HG02970 (cell line): Measurements from ENCODE around the gene HIKESHI.
"Not testable (repeated sequence)": the region's sequence is repeated elsewhere in the genome, so short reads cannot be mapped to it uniquely, and the experiment has no call there.

Source experiments
- ATAC-seq: cut with Tn5 transposase; IDR thresholded peaks from one replicate; pipeline ENCODE4 v1.9.1; 2021; ENCODE audit warnings: mild to moderate bottlenecking, moderate library complexity, moderate number of reproducible peaks; ENCODE audit not compliant: unreplicated experiment, low FRiP score

Gene HIKESHI, protein sequence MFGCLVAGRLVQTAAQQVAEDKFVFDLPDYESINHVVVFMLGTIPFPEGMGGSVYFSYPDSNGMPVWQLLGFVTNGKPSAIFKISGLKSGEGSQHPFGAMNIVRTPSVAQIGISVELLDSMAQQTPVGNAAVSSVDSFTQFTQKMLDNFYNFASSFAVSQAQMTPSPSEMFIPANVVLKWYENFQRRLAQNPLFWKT

DNA sequence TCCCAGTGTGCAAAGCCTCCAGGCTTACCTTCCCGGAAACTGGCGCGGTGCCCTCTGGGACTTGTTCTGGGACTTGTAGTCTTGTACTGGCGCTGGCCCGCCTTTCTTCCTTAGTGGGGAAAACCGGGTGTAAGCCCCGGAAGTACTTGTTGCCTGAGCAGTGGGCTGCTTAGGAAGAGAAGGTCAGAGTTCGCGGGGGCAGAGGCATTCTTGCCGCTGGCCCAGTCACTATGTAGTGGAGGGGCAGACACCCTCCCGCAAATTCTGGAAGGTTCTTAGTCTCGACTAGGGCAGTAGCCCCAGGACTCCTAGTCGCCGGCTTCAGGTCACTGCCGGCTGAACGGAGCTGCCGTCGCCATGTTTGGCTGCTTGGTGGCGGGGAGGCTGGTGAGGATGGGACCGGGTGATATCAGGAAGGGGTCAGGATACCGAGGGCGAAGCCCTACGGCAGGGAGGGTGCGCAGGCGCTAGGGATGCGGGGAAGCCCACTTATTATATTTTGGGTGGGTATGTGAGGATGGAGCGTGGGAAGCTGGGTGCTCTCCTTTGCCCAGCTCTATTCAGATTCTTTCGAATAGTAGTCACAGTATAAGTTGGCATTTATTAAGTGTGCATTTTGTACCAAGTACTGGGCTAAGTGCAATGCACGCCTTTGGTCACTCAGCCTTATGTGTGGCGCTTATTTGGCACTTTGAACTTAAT is at the start of gene HIKESHI:
HIKESHI (plus strand) TSS at position 149 of the 702 bp plus-strand sequence; CDS start at position 358, 209 bp downstream.
- ATAC-seq: peak; percentile 98

DNA sequence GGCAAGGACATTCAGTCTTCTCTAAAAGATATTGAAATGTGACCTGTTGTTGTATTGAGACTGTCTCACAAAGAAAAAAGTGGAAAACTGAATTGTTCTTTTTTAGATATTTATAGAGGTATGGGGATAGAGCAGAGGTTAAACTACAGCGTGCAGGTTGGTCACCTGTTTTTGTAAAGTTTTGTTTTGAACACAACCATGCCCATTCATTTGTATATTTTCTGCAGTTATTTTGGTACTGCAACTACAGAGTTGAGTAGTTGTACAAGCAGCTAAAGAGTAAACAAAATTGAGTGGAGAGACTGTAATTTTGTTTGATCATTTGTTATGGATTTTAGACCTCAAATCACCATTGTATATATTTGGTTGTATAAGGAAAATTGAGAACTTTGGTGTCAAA is 46.1 kb upstream of the HIKESHI start:
- no peak for ATAC-seq

DNA sequence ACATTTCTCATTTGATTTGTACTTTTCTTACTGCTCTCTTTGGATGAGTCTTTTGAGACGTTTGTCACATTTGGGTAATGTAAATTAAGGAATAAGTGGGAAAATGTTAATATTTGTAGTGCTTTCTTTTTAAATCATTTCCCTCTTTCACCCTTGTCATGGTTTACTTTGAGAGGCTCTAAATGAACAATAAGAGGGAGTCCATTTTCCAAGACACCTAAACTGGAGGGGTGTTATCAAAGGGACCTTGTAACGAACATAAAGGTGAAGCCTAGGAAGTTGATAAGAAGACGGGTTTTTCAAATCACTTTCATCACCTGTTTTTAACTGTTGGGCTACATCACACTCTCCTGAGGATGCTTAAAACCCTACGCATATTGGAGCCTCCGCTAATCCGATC is 45.4 kb upstream of the HIKESHI start:
- no peak for ATAC-seq

DNA sequence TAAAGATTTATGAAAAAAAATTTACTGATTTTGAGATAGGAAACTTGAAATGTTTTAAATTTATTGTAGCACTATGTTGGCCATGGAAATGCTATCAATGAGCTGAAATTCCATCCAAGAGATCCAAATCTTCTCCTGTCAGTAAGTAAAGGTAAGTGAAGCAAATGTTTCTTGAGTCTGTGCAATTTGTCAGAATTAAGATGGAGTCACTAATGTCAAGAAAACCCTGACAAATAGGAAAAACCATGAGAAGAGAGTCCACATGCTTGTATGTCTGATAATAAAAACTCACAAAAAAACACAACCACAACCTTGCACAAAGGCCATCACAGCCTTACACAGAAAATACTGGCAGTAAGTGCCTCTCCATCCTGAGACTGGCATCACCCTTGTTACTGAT is 44.6 kb upstream of the HIKESHI start:
- ATAC-seq: no peak

DNA sequence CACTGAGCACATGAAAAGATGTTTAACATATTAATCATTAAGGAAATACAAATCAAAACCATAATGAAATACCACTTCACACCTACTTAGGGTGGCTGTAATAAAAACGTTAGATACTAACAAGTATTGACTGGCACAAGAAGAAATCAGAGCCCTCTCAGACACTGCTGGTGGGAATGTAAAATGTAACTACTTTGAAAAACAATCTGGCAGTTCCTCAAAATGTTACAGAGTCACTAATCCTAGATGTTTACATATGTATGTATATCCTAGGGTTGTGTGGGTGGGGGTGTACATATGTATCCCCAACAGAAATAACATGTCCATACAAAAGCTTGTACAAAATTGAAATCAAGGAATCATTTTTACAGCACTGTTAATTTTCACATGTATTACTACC is 42.3 kb upstream of the HIKESHI start:
- ATAC-seq: no peak

DNA sequence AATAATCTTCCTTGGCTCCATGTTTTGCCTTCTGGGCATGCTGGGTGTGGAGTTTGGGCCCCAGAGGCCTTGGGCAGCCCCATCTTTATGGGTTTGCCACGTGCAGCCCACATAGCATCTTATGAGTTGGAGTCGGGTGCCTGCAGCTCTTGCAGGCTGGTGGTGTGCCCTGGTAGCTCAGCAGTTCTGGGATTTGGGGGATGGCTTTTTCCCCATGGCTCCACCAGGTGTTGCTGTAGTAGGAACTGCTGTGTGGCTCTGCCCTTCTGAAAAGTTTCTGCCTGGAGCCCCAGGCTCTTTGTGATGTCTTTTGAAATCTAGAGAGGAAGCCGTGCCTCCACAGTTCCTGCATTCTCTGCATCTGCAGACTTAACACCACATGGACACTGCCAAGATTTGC is 40.7 kb upstream of the HIKESHI start:
- no peak for ATAC-seq

DNA sequence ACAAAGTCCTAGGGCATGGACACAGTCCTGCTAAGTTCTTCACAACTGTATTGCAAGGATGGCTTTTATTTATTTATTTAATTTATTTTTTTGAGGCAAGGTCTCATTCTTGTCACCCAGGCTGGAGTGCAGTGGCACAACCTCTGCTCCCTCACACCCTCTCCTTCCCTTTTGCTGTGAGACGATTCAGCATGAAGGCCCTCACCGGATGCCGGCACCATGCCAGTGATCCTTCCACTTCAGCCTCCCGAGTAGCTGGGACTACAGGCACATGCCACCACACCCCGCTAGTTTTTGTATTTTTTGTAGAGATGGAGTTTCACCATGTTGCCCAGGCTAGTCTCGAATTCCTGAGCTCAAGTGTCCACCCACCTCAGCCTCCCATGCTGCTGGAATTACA is 39.7 kb upstream of the HIKESHI start:
- ATAC-seq: no peak

DNA sequence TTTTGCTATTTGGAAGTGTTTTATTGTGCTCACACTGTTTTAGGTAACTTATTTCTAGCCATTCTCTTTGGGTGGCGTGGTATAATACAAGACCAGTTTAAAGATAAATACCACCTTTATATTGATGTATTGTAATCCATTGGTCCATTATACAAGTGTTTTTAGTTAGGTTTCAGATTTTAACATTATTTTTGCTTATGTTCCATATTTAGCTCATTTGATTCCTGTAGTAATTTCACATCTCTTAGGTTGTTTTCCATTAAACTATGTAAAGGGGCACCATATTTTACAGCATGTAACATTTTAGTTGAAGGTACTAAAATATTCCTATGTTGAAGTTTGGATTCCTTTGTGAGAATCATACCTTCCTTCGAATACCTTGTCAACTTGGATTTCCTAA is 37.4 kb upstream of the HIKESHI start:
- no peak for ATAC-seq

DNA sequence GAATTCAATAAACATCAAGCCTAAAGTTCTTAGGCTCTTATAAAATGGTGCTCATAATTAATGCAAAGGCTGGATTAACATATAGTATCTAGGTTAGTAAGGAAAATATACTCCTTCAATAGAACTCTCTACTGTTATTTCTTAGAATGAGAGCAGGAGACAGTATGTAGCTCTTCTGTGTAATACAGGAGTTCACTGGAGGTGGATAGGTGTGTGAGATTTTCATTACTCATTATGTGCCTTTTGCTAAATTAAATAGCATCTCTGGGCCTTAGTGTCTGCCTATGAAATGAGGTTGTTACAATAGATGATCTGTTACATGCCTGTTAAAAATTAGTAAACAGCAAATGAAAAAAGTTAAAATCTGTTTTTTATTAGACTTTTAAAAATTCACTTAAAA is 36.8 kb upstream of the HIKESHI start:
- no peak for ATAC-seq

DNA sequence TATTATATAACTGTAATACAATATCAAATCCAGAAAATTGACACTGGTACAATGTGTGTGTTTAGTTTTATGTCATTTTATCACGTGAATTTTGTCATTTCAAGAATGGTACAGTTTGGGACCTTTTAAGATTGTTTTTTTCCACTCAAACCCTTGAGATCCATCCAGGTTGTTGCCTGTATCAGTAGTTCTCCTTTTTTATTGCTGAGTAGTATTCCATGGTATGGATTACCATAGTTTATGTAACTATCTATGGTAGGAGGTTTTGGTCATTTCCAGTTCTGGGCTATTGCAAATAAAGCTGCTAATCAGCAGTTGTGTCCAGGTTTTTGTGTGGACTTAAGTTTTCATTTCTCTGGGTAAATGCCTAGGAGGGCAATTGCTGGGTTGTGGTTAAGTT is 32.4 kb upstream of the HIKESHI start:
- no peak for ATAC-seq

DNA sequence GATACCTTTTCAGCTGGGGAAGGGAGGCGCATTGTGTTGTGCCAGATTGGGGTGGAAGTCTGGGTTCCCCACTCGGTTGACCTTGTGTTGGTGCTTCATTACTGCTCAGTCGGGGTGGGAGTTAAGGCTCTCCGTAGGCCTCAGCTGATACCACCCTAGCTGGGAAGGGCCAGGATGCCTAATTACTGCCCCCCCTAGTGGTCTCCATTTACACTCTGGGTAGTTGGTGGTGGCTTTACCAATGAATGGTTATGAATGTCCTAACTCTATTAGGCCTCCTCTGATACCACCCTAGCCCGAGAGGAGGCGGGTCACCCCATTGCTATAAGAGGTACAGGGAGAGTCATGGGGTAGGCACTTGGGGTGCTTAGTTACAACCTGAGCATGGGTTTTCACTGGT is 27.5 kb upstream of the HIKESHI start:
- ATAC-seq: no peak

DNA sequence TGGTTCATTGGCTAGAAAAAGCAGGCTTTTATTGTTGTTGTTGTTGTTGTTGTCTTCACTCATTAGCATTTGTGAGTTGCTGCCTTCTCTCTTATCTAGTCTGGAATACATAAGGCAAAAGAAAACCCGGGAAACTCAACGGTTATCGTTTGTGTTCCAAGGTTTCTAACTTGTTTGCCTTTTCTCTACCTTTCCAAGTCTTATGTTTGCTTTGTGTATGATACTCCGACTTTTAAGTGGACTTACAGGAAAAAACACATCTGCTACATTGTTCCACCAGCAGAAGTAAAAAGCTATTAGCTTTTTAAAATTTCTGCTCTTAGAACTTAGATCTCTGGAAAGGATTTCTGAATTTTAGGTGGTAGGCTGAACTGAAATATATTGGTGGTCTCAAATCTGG is 27.0 kb upstream of the HIKESHI start:
- ATAC-seq: no peak

DNA sequence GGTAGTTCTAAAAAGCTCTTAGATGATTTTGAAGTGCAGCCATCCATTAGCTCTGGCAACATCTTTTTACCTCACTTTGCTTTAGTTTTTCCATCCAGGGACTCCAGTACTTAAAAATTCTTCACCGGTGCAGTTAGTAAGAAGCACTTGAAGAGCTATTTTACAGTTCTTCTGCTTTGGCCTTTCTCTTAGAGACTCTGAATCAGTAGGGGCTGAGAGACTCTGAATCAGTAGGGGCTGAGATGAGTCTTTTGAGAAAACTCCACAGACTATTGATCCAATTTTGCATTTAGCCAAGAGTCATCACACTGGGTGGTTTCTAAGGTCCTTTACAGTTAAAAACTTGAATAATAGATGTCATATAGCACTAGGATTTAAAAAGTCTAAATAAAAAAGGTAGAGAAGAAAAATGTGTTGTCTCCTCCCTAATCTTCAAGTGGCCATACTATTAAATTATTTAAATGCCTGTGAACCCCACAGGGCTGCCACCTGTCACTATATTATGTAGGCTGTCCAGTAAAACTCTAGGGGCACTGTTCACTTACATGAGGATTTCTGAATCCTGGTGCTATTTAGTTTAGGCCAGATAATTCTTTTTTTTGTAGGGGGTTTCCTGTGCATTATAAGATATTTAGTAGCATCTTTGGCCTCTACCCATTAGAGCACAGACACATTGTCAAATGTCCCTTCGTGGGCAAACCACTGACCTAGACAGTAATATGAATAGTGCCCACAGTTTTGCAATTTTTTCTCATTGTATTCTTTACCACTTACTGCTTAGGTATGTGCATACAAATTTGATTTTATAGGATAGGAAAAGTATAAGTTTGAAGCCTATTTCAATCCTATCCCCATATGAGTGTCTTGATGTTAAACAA is 26.3 kb upstream of the HIKESHI start:
- ATAC-seq: no peak

DNA sequence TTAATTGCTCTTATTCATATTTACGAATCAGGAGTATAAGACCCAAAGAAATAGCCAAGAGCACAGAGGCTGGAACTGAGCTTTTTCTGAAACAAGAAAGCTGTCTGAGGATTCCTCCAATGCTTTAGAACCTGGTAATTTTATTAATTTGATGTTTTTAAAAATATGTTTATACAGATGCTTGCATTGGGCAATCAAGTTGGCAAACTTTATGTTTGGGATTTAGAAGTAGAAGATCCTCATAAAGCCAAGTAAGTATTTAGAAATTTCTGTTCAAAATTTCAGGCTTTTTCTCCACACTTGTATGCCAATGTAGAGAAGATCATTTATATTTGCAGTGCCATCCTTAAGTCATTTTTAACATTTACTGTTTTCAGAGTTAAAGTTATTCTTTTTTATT is 24.3 kb upstream of the HIKESHI start:
- ATAC-seq: no peak

DNA sequence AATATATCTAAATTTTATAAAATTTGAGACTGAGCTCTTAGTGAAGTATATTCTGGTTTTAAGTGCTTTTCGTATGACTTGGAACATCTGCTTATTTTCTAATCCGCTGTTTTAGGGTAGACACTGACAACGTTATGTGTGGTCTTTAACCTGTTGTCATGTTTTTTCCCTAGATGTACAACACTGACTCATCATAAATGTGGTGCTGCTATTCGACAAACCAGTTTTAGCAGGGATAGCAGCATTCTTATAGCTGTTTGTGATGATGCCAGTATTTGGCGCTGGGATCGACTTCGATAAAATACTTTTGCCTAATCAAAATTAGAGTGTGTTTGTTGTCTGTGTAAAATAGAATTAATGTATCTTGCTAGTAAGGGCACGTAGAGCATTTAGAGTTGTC is 23.8 kb upstream of the HIKESHI start:
- no peak for ATAC-seq

DNA sequence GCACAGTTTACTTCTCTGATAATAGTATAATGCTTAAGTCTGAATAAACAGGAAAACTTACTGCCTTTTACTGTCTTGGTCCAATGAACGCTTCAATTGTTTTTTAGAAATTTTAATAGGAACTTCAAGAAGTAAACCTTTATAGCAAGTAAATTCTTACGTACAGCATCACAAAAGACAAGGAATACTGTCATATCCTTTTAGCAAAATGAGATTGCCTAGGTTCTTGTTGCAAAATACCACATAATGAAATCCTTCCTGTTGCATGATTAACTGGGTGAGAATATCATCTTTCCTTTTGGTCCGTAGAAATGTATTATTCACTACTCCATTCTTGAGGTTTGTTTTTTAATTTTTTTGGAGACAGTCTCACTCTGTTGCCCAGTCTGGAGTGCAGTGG is 22.3 kb upstream of the HIKESHI start:
- no peak for ATAC-seq

DNA sequence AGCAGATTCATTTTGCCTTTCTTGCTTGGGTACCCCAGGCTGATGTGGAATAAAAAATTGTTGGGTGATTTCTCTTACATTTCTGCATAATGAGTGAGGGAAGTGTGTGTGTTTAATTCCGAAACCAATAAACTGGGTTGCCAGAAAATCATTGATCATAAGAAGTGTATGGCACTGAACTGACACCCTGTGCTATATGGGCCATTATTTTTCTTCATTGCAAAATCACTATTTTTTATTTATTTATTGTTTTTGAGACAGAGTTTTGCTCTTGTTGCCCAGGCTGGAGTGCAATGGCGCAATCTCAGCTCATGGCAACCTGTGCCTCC is 14.6 kb upstream of the HIKESHI start:
- no peak for ATAC-seq

DNA sequence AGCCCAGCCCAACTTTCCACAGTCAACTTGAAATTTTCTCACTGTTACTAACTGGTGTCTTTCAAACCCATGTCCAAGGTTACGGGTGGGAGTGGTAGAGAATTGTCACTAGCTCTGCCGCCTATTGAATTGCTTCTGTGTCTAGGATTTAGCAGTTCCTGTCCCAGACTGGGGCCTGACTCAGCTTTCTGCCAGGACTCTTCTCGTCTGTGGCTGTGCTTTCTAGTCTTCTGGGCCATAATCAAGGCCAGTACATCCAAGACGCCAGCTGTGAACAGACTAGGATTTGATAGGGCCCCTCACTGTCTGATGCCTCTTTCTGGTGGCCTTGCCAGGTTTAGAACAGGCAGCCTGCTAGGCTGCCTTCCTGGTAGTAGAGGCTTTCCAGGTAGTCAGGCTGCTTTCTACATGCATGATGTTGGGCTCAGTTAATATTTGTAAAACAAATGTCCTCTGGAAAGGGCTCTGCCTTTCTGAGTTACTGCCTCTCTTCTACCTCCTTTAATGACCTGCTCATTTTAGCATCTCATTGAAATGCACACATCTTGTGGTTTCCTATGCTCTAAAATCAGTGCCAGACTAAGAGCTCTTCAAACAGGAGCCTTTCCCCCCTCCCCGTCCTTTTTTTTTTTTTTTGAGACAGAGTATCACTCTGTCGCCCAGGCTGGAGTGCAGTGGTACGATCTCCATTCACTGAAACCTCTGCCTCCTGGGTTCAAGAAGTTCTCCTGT is 13.1 kb upstream of the HIKESHI start:
- no peak for ATAC-seq

DNA sequence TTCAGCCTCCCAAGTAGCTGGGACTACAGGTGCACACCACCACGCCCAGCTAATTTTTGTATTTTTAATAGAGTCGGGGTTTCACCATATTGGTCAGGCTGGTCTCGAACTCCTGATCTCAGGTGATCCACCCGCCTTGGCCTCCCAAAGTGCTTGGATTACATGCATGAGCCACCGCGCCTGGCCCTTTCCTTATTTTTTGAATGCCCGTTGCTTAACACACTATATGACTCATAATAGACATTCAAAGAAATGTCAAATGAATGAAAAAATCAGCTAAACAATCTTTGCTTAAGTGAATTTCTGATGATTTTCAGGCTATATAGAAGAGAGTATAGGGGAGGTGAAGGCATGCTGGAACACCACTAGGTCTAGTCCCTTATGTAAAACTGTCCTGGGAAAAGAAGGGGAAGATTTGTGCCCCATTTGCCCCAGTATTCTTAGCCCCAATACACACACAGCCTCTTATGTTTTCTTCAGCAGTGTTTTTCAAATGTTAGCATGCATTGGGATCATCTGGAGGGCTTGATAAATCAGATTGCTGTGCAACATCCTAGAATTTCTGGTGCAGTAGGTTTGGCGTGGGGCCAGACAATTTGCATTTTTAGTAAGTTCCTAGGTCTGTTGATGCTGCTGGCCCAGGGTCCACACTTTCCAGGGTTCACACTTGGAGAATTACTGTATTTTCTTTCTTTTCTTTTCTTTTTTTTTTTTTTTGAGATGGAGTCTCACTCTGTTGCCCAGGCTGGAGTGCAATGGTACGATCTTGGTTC is 12.3 kb upstream of the HIKESHI start:
- not testable (repeated sequence) for ATAC-seq
